PC-3 (cell line): ENCODE measurements around the gene CCPG1. TPM values are rescaled to one million over a fixed set of nuclear protein-coding genes. Genes with fewer than 3 reads are reported as not detected.
A peak's percentile ranks its signal among the peaks of the same experiment; 100 is the strongest.
"Not testable (repeated sequence)": the region's sequence is repeated elsewhere in the genome, so short reads cannot be mapped to it uniquely, and the experiment has no call there.

Experiments used
- ATAC-seq: fragments of 200-7000 bp; cut with Tn5 transposase; 2 replicates; pipeline ENCODE4 v1.9.1; 2020; ENCODE audit warnings: mild to moderate bottlenecking, moderate library complexity
- BruUV-seq: library from RNA; stranded (reverse); fragments of 400-500 nt; replicated peaks from 2 replicates; lab custom pipeline; 2021; lab: Mats Ljungman, UMichigan
- CTCF ChIA-PET: fragments of 300-600 bp; sonication (Branson Sonifier 250); formaldehyde crosslinking; loops from one replicate; lab custom pipeline; 2022; ENCODE audit warnings: antibody characterized with exemption; lab: Charles Lee
- POLR2A ChIA-PET: fragments of 300-600 bp; sonication (Branson Sonifier 250); formaldehyde crosslinking; loops from one replicate; lab custom pipeline; 2022; ENCODE audit warnings: antibody characterized with exemption; ENCODE audit not compliant: unreplicated experiment; lab: Charles Lee
- DNase-seq: peaks from one replicate; pipeline ENCODE4 v3.0.0-alpha.2; 2015
- H2AFZ ChIP-seq: fragments of 300-600 bp; sonication (generic); 2 replicates; pipeline ENCODE4 v1.6.0; 2016; ENCODE audit warnings: antibody characterized with exemption, low read length
- H3F3A ChIP-seq: fragments of 300-600 bp; sonication (generic); one replicate; pipeline ENCODE4 v1.6.0; 2017; ENCODE audit warnings: antibody characterized with exemption, low read length, control low read depth, mild to moderate bottlenecking; ENCODE audit not compliant: unreplicated experiment
- H3K27ac ChIP-seq: fragments of 300-600 bp; sonication (generic); 2 replicates; pipeline ENCODE4 v1.5.1; 2016; ENCODE audit warnings: mild to moderate bottlenecking, low read length
- H3K27me3 ChIP-seq: fragments of 300-600 bp; sonication (generic); 2 replicates; pipeline ENCODE4 v1.6.1; 2016; ENCODE audit warnings: low read length, mixed read lengths
- H3K36me3 ChIP-seq: fragments of 300-600 bp; sonication (generic); 2 replicates; pipeline ENCODE4 v1.6.1; 2016; ENCODE audit warnings: low read depth, mixed run types, low read length, mixed read lengths
- H3K4me1 ChIP-seq: fragments of 300-600 bp; sonication (generic); 2 replicates; pipeline ENCODE4 v1.5.1; 2016; ENCODE audit warnings: low read length; ENCODE audit not compliant: insufficient read depth
- H3K4me2 ChIP-seq: fragments of 300-600 bp; sonication (generic); 2 replicates; pipeline ENCODE4 v1.6.0; 2016; ENCODE audit warnings: low read length
- H3K4me3 ChIP-seq: fragments of 300-600 bp; sonication (generic); 2 replicates; pipeline ENCODE4 v1.5.1; 2016; ENCODE audit warnings: mild to moderate bottlenecking, low read length, mixed read lengths
- H3K79me2 ChIP-seq: fragments of 300-600 bp; sonication (generic); 2 replicates; pipeline ENCODE4 v1.6.1; 2017; ENCODE audit warnings: low read length, mixed read lengths
- H3K9ac ChIP-seq: fragments of 300-600 bp; sonication (generic); 2 replicates; pipeline ENCODE4 v1.6.0; 2016; ENCODE audit warnings: mild to moderate bottlenecking, low read length
- H3K9me2 ChIP-seq: fragments of 300-600 bp; sonication (generic); replicated peaks from 2 replicates; pipeline ENCODE4 v1.6.1; 2016; ENCODE audit warnings: mixed run types, low read length, mixed read lengths
- H3K9me3 ChIP-seq: fragments of 300-600 bp; sonication (generic); 2 replicates; pipeline ENCODE4 v1.6.1; 2016; ENCODE audit warnings: low read length, mixed read lengths
- H4K20me1 ChIP-seq: fragments of 300-600 bp; sonication (generic); 2 replicates; pipeline ENCODE4 v1.6.1; 2016; ENCODE audit warnings: low read length, mixed read lengths
- EZH2 ChIP-seq: fragments of 300-600 bp; sonication (generic); IDR thresholded peaks from one replicate; pipeline ENCODE4 v1.6.1; 2017; ENCODE audit warnings: antibody characterized with exemption, mild to moderate bottlenecking, low read length; ENCODE audit not compliant: unreplicated experiment
- EZH2phosphoT487 ChIP-seq: fragments of 300-600 bp; sonication (generic); IDR thresholded peaks from 2 replicates; pipeline ENCODE4 v1.6.1; 2018; ENCODE audit warnings: mild to moderate bottlenecking, antibody characterized with exemption, low read length, borderline replicate concordance
- intact Hi-C: fragments of 100-400 bp; cut with micrococcal nuclease; formaldehyde crosslinking; loops from 2 replicates; pipeline ENCODE4 v1.9.0; 2023
- total RNA-seq: library from RNA; depleted of rRNA; stranded (reverse); fragments of >200 nt; gene quantifications from 2 replicates; pipeline ENCODE4 v1.2.3, GENCODE V29; 2014
- TF ChIP-seq, protein P1 (sequence below): fragments of 300-600 bp; sonication (generic); conservative IDR thresholded peaks from 2 replicates; pipeline ENCODE4 v1.5.1; 2017; ENCODE audit warnings: antibody characterized with exemption, low read depth, mild to moderate bottlenecking, low read length

CCPG1 gene
- total RNA-seq, 1 experiment from 2014 or later: 7.8 TPM

- Histone ChIP-seq H3K27me3 (no peaks in the 10 kb centered on the region), H3K9ac (no peak overlapping the region), H3K4me2 (no peak overlapping the region), H3K27ac (no peak overlapping the region), H3K9me3 (no peaks in the 10 kb centered on the region), H3K36me3 (no peaks in the 10 kb centered on the region), H3K9me2 (no peaks in the 10 kb centered on the region), H3F3A (no peaks in the 10 kb centered on the region), H3K79me2 (no peaks in the 10 kb centered on the region), H2AFZ (no peak overlapping the region), H3K4me3 (no peak overlapping the region), H4K20me1 (no peaks in the 10 kb centered on the region), H3K4me1 (no peaks in the 10 kb centered on the region)
- no peak for ATAC-seq
- CTCF ChIA-PET: no interaction called here
- intact Hi-C loops: no loop called here
- POLR2A ChIA-PET: no interaction called here
- TF ChIP-seq, protein P1, sequence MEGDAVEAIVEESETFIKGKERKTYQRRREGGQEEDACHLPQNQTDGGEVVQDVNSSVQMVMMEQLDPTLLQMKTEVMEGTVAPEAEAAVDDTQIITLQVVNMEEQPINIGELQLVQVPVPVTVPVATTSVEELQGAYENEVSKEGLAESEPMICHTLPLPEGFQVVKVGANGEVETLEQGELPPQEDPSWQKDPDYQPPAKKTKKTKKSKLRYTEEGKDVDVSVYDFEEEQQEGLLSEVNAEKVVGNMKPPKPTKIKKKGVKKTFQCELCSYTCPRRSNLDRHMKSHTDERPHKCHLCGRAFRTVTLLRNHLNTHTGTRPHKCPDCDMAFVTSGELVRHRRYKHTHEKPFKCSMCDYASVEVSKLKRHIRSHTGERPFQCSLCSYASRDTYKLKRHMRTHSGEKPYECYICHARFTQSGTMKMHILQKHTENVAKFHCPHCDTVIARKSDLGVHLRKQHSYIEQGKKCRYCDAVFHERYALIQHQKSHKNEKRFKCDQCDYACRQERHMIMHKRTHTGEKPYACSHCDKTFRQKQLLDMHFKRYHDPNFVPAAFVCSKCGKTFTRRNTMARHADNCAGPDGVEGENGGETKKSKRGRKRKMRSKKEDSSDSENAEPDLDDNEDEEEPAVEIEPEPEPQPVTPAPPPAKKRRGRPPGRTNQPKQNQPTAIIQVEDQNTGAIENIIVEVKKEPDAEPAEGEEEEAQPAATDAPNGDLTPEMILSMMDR: no peak
- no peak for TF ChIP-seq EZH2
- no peak for TF ChIP-seq EZH2phosphoT487
- no peak for DNase-seq
- BruUV-seq: no TSS peak
Observed at GRCh38 chr15:55422089-55422488, 13.9 kb upstream of the CCPG1 start.

DNA sequence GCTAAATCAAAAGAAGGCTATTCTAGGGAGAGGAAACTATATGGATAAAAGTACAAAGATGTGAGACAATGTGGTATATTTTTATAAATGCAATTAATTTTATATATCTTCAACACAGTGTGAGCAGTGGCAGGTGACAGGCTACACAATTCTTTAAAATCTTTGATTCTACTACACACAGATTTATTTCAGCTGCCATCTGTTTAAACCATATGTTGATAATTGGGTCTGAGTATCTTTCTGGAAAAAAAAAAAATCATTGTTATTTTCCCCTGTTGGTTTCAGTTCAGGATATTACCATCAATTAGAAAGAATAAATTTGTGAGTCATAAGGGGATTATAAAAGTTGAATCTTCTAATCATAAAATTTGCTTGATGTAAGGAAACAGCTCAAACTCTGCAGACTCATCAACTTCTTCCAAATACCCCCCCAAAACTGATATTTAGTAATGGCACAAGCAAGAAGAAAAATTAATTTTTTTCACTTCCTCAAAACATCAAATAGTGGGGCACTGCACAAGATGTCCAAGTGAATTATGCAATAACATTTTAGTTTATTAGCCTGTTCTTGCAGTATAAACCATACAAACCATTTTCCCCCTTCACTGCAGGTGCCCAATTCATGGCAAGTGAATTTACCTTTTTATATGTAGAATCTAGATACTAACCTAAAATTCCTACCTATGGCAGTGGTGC, 12.2 kb upstream of the CCPG1 start:
- Histone ChIP-seq H3K9ac (no peak overlapping the region), H3K9me3 (no peaks in the 10 kb centered on the region), H3K79me2 (no peaks in the 10 kb centered on the region), H3K4me3 (no peak overlapping the region), H3K9me2 (no peaks in the 10 kb centered on the region), H3K4me1 (no peaks in the 10 kb centered on the region), H3K27ac (no peak overlapping the region), H3F3A (no peaks in the 10 kb centered on the region), H4K20me1 (no peaks in the 10 kb centered on the region), H2AFZ (no peak overlapping the region), H3K27me3 (no peaks in the 10 kb centered on the region), H3K36me3 (no peaks in the 10 kb centered on the region), H3K4me2 (no peak overlapping the region)
- DNase-seq (no peak), ATAC-seq (no peak)
- ChIA-PET CTCF (no interaction called here), POLR2A (no interaction called here)
- no peak for TF ChIP-seq EZH2
- TF ChIP-seq, protein P1: no peak
- TF ChIP-seq EZH2phosphoT487: no peak
- BruUV-seq: no TSS peak
- intact Hi-C loops: no loop called here

DNA sequence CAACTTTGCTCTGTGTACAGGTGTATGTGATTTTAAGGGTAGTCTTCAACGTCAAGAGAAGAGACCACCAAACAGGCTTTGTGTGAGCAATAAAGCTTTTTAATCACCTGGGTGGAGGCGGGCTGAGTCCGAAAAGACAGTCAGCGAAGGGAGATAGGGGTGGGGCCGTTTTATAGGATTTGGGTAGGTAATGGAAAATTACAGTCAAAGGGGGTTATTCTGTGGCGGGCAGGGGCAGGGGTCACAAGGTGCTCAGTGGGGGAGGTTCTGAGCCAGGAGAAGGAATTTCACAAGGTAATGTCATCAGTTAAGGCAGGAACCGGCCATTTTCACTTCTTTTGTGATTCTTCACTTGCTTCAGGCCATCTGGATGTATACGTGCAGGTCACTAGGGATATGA, 9.5 kb upstream of the CCPG1 start:
- intact Hi-C loops, H3K79me2 ChIP-seq, H3K9me2 ChIP-seq, BruUV-seq, H3K4me3 ChIP-seq, H3K27me3 ChIP-seq, POLR2A ChIA-PET, H3K4me2 ChIP-seq, H3K9ac ChIP-seq, H4K20me1 ChIP-seq, H3K36me3 ChIP-seq, DNase-seq, H3F3A ChIP-seq, H3K27ac ChIP-seq, CTCF ChIA-PET, H3K4me1 ChIP-seq, H2AFZ ChIP-seq, ATAC-seq, H3K9me3 ChIP-seq: not testable (repeated sequence)

- H3K79me2 ChIP-seq, ATAC-seq, H3K9me2 ChIP-seq, H3K9me3 ChIP-seq, H4K20me1 ChIP-seq, H3K27me3 ChIP-seq, H3K4me1 ChIP-seq, H3F3A ChIP-seq, BruUV-seq, DNase-seq, H3K36me3 ChIP-seq: not testable (repeated sequence)
- Histone ChIP-seq H3K4me3 (peak overlapping the region; percentile 79), H2AFZ (peak overlapping the region; percentile 99), H3K4me2 (peak overlapping the region; percentile 90), H3K9ac (peak overlapping the region; percentile 72), H3K27ac (peak overlapping the region; percentile 37)
- ChIA-PET CTCF (interaction anchor here (0.7 to 1.7 kb wide), 5 partner anchors 25 to 233 kb away, joined by 3 to 18 read pairs (median 7); no protein-coding TSS in a partner anchor), POLR2A (interaction anchor here (0.6 to 0.8 kb wide), 3 partner anchors 36 to 205 kb away, joined by 3 to 7 read pairs (median 4); no protein-coding TSS in a partner anchor)
- intact Hi-C loops: loop anchor here (1.0 to 10.0 kb wide), 4 partner anchors 20 to 92 kb away; partner anchors contain the start of genes PIGB and PIGBOS1
Observed at GRCh38 chr15:55408976-55409375, 817 bp upstream of the CCPG1 start.
